COLO668 (cell line): ENCODE measurements around the gene LRRK1.

Source experiments
- DNase-seq: peaks from one replicate; lab custom pipeline; 2025; ENCODE audit not compliant: unreplicated experiment; lab: John Stamatoyannopoulos, UW

Gene LRRK1

GRCh38 chr15:100918690-100919480 is at the start of gene LRRK1:
LRRK1 (plus strand) TSS chr15:100919357; CDS start chr15:100924633, 5,276 bp downstream.
- peak; percentile 7 for DNase-seq

DNA sequence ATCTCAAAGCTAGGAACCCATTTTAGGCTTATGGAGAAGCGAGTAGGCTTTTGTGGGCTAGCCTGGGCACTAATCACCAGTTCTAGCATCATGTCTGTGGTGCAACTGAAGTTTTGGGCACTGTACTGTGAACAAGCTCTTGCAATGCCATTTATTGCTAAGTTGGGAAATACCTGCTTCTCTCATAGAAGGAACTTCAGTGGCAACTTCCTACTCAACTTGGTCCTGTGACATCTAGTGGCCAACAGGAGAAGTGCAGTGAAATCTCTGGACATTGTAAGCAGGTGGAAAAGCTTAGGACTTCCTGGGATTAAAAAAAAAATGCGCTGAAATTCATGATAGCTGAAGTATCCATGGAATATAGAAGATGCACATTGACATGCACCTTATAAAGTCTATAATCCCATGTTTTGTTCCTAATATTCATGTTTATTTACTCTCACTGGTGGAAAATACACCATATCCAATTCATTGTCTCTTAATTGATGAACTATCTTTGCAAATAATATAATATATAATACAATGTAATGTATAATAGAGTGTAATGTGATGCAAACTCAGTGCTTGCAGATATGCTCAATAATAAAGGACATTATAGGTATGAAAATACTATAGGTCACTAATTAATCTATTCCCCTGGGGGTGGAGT is 46.0 kb upstream of the LRRK1 start:
- peak; percentile 41 for DNase-seq

DNA sequence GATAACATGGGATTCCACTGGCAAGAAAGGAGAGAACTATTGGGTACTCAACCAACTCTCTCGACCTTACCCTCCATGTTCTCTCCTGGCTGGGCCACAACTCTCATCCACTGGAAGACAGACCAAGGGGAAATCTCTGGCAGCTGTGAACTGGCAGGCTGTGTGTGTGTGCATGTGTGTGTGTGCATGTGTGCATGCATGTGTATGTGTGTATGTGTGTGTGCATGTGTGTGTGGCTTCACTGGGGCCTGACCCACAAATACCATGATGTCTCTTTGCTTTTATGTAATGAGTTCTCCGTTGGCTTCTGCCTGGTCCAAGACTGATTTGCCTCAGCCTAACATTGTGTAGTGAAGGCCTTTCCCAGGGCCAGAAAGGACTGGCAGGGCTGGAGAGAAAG is 43.7 kb upstream of the LRRK1 start:
- no peak for DNase-seq

DNA sequence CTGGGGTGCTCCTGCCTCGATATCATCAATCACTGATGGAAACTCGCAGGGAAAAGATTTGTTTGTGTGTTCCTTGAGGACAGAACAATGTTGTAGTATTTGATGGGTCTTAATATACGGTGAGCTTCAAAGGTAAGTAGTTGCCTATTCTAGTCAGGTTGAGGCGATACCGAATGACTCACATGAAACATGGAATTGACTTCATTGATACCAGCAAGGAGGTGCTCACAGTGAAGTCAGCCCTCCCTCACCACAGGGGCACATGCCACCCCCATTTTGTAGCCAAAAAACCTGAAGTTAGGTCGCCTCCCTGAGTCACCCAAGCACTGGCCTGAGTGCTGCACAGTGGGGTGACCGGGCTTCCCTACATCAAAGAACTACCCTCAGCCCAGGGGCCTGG is 43.2 kb upstream of the LRRK1 start:
- no peak for DNase-seq

DNA sequence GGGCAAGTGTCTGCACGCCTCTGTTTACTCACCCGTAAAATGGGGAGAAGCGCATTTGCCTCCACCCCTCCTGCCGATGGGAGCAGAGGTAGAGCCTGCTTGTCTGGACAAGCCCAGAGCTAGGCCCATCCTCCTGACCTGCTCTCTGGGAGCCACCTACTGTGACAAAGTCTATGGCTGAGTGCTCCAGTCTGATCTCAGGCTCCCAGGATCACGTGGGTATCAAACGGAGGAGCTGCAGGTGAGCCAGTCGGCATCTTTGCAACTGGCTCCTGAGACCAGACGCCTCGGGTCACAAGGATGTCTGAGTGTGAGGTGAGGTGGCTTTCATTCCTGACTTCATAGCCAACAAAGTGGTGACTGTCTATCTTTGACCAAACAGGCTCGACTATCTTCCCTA is 41.6 kb upstream of the LRRK1 start:
- no peak for DNase-seq

GRCh38 chr15:100878130-100878529 is 41.0 kb upstream of the LRRK1 start:
- DNase-seq = no peak

GRCh38 chr15:100878648-100879047 is 40.5 kb upstream of the LRRK1 start:
- no peak for DNase-seq

GRCh38 chr15:100879061-100879463 is 40.1 kb upstream of the LRRK1 start:
- no peak for DNase-seq

- no peak for DNase-seq
Observed at GRCh38 chr15:100879464-100880138, 39.6 kb upstream of the LRRK1 start, which contains the start of gene ALDH1A3. ALDH1A3 (plus strand) TSS chr15:100879831; CDS start chr15:100879908, 77 bp downstream.

DNA sequence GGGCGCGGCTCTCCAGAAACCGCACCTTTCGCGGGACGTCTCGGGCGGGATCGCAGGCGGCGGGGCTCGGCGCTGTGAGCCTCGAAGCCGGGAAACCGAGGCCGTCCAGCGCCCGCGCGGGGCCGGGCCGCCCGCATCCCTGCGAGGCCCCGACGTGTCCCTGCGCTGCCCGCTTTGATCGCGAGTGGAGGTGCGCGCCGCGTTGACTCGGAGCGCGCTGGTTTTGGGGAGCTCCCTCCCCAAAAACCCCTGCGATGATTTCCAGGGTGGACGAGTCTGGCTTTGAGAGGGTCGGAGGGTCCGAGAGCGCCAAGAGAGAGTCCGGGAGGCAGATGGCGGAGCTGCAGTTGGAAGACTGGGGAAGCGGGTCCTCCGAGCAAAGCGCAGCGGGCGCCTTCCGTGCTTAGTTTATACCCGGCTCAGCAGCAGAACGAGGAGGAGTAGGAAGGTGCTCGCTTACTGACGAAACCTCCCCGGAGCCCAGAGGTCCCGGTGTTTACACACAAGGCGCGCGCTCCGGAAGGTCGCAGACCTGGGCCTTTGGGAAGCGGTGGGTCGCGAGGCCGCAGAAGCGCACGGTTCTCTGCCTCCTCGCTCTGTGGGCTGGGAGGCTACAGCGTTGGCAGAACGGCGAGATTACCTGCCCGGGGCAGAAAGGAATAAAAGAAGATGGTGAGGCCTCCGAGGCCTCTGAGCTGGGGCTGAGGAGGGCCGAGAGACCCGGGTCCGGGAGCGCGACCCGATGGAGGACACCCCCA is 38.8 kb upstream of the LRRK1 start:
- no peak for DNase-seq

DNA sequence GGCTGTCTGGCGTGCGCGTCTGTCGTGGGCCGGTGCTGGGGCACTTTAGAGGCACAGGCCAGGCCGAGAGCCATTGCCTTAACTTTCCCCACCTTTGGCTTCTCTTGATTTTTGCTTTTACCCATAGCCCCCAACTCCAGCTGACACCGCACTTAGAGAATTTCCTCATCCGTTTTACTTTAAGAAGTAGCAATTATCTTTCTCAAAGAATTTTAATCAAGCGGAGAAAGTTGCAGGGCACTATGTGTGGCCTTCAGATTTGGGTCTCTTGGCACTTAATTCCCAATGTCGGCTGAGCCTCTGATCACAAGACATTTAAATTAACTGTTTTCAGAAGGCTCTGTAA is 38.3 kb upstream of the LRRK1 start:
- no peak for DNase-seq

DNA sequence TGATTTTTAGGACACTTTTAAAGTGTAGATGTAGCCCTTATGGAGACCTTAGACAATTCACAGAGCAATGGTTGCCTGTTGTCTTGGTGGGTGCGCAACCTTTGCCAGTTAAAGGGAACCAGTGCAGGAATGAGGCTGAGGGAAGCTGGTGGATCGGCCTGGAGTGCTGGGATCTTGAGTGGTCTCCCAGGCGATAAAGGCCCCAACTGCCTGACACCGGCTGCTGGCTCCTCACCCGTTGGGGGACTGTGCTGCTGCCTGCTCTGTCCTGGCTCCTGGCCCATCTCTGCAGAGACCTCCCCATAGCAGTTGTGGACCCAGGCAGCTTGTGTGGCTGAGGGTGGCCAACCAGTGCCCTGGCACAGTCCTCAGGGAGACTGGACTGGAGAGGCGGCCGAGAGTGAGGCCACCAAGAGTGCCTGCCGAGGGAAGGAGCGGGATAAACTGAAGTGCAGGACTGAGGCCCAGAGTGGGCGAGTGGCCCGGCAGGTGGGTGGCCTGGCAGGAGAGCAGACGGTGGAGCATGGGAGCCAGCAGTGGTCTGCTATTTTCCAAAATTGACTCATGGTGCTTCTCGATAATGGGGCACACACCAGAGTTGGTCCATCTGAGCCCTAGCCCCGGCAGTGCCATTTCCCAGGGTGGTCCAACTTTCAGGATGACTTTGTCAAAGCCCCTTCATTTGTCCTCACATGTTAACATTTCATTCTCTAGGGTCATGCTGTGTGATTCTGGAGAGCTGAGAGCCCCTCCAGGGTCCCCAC is 37.4 kb upstream of the LRRK1 start:
- no peak for DNase-seq

DNA sequence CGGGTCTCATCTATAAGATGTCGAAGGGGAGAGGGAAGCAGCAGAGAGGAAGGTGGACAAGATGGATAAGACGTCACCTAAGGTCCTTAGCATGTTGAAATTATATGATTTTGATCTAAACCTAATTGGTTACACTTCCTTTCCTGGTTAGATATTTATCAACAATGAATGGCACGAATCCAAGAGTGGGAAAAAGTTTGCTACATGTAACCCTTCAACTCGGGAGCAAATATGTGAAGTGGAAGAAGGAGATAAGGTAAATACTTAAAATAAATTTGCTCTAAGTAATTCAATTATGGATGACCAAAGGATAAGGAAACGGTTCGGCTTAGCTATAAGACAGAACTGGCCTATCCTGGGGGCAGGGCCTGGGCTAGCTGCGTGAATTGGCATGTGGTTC is 34.0 kb upstream of the LRRK1 start:
- DNase-seq = no peak

- no peak for DNase-seq
Observed at GRCh38 chr15:100885811-100886210, 33.3 kb upstream of the LRRK1 start.

DNA sequence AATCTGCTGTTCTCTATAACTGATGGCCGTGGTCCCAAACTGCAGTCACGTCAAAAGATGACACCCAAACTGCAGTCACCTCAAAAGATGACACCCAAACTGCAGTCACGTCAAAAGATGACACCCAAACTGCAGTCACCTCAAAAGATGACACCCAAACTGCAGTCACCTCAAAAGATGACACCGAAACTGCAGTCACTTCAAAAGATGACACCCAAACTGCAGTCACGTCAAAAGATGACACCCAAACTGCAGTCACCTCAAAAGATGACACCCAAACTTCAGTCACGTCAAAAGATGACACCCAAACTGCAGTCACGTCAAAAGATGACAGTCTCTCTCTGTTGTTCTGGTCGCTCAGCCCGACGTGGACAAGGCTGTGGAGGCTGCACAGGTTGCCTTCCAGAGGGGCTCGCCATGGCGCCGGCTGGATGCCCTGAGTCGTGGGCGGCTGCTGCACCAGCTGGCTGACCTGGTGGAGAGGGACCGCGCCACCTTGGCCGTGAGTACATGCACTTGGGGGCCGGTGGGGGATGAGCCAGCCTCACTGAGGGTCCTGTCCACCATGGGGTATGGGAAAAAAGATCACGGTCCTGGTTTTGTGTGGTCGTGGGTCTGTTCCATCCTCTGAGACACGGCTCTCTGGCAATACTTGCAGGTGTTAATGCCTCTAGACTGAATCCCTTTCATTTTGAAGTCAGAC is 31.8 kb upstream of the LRRK1 start:
- DNase-seq = no peak

DNA sequence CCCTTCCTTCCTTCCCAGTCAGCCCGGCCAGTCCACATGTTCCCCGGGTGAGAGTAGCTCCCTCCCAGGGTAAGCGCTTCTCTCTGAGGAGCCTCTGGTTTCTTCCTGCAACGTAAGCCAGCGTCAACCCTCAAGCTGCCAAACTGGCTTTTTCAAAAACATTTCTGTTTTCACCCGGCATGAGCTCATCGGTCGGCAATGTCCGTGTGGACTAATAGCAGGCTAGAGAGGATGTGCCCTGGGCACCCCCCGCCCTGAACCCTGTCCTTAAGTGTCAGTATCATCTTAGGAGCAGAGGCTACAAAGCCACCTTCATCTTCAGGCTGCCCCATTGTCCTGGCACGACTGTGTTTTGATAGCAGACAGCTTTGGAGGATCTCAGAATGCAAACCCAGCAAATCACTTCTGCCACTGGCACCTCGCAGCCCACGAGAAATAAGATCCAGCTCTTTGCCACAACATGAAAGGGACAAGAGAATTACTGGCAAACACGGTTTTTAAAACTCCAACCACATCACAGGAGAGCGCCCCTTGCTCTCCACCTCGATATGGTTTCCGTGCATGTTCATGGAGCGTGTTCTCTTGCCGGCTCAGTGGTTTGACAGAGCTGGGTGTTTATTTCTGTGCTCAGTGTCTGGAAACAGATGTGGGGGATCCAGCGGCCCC is 29.6 kb upstream of the LRRK1 start:
- DNase-seq = no peak

- DNase-seq = no peak
Observed at GRCh38 chr15:100890051-100890720, 29.0 kb upstream of the LRRK1 start.

DNA sequence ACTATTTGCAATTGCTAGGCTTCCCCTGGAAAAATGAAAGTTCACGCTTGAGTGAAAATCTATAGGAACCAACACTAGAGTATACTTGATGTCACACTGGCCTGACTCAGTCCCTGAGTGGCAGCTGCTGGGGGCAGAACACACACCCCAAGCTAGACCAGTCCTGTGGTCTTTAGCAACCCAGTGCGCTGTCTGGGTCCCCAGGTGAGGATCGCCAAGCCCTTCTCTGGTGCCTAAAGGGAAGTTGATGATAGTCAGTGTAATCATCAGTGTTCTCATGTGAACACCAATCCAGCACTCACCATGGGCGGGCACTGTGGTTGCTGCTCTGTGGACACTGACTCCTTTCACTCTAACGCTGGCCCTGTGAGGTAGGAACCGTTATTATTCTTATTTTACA is 28.3 kb upstream of the LRRK1 start:
- DNase-seq = no peak
